Measurements from ENCODE around the gene CRYM. TPM values are rescaled to one million over a fixed set of nuclear protein-coding genes. Genes with fewer than 3 reads are reported as not detected.

CRYM gene
- total RNA-seq, 1 experiment from 2014 or later: 12.9 TPM

DNA sequence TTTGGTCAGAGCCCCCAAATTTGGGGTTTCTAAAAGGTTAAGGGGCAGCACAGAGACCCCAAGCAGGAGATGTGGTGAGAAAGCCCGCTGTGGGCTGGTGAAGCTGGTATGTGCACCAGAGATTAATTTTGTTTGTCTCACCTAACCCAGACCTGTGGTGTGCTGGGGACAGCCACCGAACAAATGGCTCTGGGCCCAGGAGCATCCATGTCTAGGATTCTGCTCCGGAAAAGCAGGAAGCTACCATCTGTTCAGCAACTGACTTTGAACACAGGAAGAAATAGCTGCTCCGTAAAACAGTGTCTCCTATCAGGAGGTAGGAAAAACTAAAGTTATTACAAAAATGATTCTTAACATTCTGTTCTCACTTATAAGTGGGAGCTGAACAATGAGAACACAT lies 64.0 kb downstream of the CRYM start:
- no peak overlapping the region for H3K4me3 Mint-ChIP-seq
- DNase-seq (ENCODE audit: low spot score): no peak
- peaks cover 3% of the 10 kb centered on the region for H3K9me3 Mint-ChIP-seq
- H3K4me1 Mint-ChIP-seq: peaks cover 10% of the 10 kb centered on the region; the same call in 1 of the 2 replicates
- ChIA-PET CTCF (no interaction called here), POLR2A (no interaction called here)
- no peaks in the 10 kb centered on the region for H3K27me3 Mint-ChIP-seq (ENCODE audit: low read depth)
- no peak for TF ChIP-seq ZNF671 (CRISPR knock-in tag; IDR thresholded peaks at IDR 0.05)
- no peak for TF ChIP-seq SMAD3 (CRISPR knock-in tag; IDR thresholded peaks at IDR 0.05; ENCODE audit: borderline replicate concordance)
- TF ChIP-seq, protein P1, sequence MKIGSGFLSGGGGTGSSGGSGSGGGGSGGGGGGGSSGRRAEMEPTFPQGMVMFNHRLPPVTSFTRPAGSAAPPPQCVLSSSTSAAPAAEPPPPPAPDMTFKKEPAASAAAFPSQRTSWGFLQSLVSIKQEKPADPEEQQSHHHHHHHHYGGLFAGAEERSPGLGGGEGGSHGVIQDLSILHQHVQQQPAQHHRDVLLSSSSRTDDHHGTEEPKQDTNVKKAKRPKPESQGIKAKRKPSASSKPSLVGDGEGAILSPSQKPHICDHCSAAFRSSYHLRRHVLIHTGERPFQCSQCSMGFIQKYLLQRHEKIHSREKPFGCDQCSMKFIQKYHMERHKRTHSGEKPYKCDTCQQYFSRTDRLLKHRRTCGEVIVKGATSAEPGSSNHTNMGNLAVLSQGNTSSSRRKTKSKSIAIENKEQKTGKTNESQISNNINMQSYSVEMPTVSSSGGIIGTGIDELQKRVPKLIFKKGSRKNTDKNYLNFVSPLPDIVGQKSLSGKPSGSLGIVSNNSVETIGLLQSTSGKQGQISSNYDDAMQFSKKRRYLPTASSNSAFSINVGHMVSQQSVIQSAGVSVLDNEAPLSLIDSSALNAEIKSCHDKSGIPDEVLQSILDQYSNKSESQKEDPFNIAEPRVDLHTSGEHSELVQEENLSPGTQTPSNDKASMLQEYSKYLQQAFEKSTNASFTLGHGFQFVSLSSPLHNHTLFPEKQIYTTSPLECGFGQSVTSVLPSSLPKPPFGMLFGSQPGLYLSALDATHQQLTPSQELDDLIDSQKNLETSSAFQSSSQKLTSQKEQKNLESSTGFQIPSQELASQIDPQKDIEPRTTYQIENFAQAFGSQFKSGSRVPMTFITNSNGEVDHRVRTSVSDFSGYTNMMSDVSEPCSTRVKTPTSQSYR (CRISPR knock-in tag; IDR thresholded peaks at IDR 0.05): no peak
- no peak for TF ChIP-seq NFYB (CRISPR knock-in tag; conservative IDR thresholded peaks at IDR 0.05; ENCODE audit: low read depth)
- TF ChIP-seq, protein P2, sequence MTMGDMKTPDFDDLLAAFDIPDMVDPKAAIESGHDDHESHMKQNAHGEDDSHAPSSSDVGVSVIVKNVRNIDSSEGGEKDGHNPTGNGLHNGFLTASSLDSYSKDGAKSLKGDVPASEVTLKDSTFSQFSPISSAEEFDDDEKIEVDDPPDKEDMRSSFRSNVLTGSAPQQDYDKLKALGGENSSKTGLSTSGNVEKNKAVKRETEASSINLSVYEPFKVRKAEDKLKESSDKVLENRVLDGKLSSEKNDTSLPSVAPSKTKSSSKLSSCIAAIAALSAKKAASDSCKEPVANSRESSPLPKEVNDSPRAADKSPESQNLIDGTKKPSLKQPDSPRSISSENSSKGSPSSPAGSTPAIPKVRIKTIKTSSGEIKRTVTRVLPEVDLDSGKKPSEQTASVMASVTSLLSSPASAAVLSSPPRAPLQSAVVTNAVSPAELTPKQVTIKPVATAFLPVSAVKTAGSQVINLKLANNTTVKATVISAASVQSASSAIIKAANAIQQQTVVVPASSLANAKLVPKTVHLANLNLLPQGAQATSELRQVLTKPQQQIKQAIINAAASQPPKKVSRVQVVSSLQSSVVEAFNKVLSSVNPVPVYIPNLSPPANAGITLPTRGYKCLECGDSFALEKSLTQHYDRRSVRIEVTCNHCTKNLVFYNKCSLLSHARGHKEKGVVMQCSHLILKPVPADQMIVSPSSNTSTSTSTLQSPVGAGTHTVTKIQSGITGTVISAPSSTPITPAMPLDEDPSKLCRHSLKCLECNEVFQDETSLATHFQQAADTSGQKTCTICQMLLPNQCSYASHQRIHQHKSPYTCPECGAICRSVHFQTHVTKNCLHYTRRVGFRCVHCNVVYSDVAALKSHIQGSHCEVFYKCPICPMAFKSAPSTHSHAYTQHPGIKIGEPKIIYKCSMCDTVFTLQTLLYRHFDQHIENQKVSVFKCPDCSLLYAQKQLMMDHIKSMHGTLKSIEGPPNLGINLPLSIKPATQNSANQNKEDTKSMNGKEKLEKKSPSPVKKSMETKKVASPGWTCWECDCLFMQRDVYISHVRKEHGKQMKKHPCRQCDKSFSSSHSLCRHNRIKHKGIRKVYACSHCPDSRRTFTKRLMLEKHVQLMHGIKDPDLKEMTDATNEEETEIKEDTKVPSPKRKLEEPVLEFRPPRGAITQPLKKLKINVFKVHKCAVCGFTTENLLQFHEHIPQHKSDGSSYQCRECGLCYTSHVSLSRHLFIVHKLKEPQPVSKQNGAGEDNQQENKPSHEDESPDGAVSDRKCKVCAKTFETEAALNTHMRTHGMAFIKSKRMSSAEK (CRISPR knock-in tag; IDR thresholded peaks at IDR 0.05; ENCODE audit: borderline replicate concordance): no peak
- no peak for TF ChIP-seq GTF2I (CRISPR knock-in tag; conservative IDR thresholded peaks at IDR 0.05)
- TF ChIP-seq RELA (CRISPR knock-in tag; IDR thresholded peaks at IDR 0.05; ENCODE audit: borderline replicate concordance): no peak
- TF ChIP-seq, protein P3, sequence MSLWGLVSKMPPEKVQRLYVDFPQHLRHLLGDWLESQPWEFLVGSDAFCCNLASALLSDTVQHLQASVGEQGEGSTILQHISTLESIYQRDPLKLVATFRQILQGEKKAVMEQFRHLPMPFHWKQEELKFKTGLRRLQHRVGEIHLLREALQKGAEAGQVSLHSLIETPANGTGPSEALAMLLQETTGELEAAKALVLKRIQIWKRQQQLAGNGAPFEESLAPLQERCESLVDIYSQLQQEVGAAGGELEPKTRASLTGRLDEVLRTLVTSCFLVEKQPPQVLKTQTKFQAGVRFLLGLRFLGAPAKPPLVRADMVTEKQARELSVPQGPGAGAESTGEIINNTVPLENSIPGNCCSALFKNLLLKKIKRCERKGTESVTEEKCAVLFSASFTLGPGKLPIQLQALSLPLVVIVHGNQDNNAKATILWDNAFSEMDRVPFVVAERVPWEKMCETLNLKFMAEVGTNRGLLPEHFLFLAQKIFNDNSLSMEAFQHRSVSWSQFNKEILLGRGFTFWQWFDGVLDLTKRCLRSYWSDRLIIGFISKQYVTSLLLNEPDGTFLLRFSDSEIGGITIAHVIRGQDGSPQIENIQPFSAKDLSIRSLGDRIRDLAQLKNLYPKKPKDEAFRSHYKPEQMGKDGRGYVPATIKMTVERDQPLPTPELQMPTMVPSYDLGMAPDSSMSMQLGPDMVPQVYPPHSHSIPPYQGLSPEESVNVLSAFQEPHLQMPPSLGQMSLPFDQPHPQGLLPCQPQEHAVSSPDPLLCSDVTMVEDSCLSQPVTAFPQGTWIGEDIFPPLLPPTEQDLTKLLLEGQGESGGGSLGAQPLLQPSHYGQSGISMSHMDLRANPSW (CRISPR knock-in tag; conservative IDR thresholded peaks at IDR 0.05; ENCODE audit: low read depth): no peak
- no peak for TF ChIP-seq ZNF317 (CRISPR knock-in tag; IDR thresholded peaks at IDR 0.05; ENCODE audit: borderline replicate concordance, low read depth)
- TF ChIP-seq CREB1 (CRISPR knock-in tag; IDR thresholded peaks at IDR 0.05): no peak
- TF ChIP-seq PRRX2 (CRISPR knock-in tag; IDR thresholded peaks at IDR 0.05): no peak
- TF ChIP-seq TCF7 (CRISPR knock-in tag; IDR thresholded peaks at IDR 0.05; ENCODE audit: low read depth): no peak
- TF ChIP-seq, protein P4, sequence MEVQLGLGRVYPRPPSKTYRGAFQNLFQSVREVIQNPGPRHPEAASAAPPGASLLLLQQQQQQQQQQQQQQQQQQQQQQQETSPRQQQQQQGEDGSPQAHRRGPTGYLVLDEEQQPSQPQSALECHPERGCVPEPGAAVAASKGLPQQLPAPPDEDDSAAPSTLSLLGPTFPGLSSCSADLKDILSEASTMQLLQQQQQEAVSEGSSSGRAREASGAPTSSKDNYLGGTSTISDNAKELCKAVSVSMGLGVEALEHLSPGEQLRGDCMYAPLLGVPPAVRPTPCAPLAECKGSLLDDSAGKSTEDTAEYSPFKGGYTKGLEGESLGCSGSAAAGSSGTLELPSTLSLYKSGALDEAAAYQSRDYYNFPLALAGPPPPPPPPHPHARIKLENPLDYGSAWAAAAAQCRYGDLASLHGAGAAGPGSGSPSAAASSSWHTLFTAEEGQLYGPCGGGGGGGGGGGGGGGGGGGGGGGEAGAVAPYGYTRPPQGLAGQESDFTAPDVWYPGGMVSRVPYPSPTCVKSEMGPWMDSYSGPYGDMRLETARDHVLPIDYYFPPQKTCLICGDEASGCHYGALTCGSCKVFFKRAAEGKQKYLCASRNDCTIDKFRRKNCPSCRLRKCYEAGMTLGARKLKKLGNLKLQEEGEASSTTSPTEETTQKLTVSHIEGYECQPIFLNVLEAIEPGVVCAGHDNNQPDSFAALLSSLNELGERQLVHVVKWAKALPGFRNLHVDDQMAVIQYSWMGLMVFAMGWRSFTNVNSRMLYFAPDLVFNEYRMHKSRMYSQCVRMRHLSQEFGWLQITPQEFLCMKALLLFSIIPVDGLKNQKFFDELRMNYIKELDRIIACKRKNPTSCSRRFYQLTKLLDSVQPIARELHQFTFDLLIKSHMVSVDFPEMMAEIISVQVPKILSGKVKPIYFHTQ (CRISPR knock-in tag; IDR thresholded peaks at IDR 0.05): no peak
- TF ChIP-seq FOXP1 (CRISPR knock-in tag; IDR thresholded peaks at IDR 0.05; ENCODE audit: borderline replicate concordance): no peak
- TF ChIP-seq EMX1 (CRISPR knock-in tag; IDR thresholded peaks at IDR 0.05): no peak
- TF ChIP-seq, protein P5, sequence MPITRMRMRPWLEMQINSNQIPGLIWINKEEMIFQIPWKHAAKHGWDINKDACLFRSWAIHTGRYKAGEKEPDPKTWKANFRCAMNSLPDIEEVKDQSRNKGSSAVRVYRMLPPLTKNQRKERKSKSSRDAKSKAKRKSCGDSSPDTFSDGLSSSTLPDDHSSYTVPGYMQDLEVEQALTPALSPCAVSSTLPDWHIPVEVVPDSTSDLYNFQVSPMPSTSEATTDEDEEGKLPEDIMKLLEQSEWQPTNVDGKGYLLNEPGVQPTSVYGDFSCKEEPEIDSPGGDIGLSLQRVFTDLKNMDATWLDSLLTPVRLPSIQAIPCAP (CRISPR knock-in tag; IDR thresholded peaks at IDR 0.05): no peak
- no peak for TF ChIP-seq TEAD4 (CRISPR knock-in tag; IDR thresholded peaks at IDR 0.05)
- TF ChIP-seq, protein P6, sequence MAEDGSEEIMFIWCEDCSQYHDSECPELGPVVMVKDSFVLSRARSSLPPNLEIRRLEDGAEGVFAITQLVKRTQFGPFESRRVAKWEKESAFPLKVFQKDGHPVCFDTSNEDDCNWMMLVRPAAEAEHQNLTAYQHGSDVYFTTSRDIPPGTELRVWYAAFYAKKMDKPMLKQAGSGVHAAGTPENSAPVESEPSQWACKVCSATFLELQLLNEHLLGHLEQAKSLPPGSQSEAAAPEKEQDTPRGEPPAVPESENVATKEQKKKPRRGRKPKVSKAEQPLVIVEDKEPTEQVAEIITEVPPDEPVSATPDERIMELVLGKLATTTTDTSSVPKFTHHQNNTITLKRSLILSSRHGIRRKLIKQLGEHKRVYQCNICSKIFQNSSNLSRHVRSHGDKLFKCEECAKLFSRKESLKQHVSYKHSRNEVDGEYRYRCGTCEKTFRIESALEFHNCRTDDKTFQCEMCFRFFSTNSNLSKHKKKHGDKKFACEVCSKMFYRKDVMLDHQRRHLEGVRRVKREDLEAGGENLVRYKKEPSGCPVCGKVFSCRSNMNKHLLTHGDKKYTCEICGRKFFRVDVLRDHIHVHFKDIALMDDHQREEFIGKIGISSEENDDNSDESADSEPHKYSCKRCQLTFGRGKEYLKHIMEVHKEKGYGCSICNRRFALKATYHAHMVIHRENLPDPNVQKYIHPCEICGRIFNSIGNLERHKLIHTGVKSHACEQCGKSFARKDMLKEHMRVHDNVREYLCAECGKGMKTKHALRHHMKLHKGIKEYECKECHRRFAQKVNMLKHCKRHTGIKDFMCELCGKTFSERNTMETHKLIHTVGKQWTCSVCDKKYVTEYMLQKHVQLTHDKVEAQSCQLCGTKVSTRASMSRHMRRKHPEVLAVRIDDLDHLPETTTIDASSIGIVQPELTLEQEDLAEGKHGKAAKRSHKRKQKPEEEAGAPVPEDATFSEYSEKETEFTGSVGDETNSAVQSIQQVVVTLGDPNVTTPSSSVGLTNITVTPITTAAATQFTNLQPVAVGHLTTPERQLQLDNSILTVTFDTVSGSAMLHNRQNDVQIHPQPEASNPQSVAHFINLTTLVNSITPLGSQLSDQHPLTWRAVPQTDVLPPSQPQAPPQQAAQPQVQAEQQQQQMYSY (CRISPR knock-in tag; IDR thresholded peaks at IDR 0.05): no peak
- ATAC-seq: no peak
- H3K36me3 Mint-ChIP-seq: no peaks in the 10 kb centered on the region
- no peak overlapping the region for H3K27ac Mint-ChIP-seq

All from WTC11 (cell line).